GM12865 (cell line): ENCODE measurements around the gene FARP1.

Source experiments
- DNase-seq: peaks from one replicate; pipeline ENCODE4 v3.0.0; 2010; ENCODE audit warnings: low read depth
- H3K4me3 ChIP-seq: 2 replicates; pipeline ENCODE4 v1.5.1; 2011; ENCODE audit warnings: mild to moderate bottlenecking, low read depth, low read length, control low read depth
- TF ChIP-seq, protein P1 (sequence below): IDR thresholded peaks from 2 replicates; pipeline ENCODE4 v1.5.1; 2011; ENCODE audit warnings: low read length, control low read depth, low read depth, inconsistent platforms; ENCODE audit not compliant: insufficient read depth; ENCODE audit errors: missing control alignments

FARP1 gene

GRCh38 chr13:98462241-98462882, 319.5 kb downstream of the FARP1 start:
- no peak for DNase-seq
- TF ChIP-seq, protein P1, sequence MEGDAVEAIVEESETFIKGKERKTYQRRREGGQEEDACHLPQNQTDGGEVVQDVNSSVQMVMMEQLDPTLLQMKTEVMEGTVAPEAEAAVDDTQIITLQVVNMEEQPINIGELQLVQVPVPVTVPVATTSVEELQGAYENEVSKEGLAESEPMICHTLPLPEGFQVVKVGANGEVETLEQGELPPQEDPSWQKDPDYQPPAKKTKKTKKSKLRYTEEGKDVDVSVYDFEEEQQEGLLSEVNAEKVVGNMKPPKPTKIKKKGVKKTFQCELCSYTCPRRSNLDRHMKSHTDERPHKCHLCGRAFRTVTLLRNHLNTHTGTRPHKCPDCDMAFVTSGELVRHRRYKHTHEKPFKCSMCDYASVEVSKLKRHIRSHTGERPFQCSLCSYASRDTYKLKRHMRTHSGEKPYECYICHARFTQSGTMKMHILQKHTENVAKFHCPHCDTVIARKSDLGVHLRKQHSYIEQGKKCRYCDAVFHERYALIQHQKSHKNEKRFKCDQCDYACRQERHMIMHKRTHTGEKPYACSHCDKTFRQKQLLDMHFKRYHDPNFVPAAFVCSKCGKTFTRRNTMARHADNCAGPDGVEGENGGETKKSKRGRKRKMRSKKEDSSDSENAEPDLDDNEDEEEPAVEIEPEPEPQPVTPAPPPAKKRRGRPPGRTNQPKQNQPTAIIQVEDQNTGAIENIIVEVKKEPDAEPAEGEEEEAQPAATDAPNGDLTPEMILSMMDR: no peak
- no peak overlapping the region for H3K4me3 ChIP-seq

- DNase-seq: no peak
- TF ChIP-seq, protein P1: no peak
- no peak overlapping the region for H3K4me3 ChIP-seq
Observed at GRCh38 chr13:98462946-98463345, 320.1 kb downstream of the FARP1 start.

DNA sequence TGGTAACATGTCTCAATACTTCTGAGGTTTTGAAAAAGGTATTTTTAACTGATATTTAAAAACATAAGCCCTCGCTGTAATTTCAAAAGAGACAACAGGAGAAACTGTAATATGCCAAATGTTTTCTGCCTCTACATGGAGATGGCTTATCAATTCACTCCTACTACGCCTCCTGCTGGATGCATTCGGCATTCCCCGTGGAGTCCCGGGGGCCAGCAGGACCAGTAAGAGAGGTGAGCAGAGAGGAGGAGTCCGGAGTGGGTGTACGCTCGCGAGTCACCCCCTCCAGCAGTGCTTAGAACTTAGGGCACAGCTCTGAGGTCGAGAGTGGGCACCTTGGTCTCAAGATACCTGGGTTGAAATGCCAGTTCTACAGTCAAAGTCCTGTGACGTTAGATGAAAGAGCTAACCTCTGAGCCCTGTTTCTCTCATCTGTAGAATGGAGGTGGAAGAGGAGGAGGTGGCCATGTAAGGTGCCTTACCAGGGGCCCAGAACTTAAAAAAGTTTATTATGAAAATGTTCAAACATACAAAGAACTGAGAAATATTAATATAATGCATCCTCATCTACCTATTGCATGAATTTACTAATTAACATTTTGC, 323.8 kb downstream of the FARP1 start:
- peak; percentile 41 for DNase-seq

GRCh38 chr13:98467263-98467985, 324.5 kb downstream of the FARP1 start:
- no peak overlapping the region for H3K4me3 ChIP-seq

More for the DNA sequence above, 323.8 kb downstream of the FARP1 start:
- TF ChIP-seq, protein P1: peak; percentile 42
- H3K4me3 ChIP-seq: no peak overlapping the region

DNA sequence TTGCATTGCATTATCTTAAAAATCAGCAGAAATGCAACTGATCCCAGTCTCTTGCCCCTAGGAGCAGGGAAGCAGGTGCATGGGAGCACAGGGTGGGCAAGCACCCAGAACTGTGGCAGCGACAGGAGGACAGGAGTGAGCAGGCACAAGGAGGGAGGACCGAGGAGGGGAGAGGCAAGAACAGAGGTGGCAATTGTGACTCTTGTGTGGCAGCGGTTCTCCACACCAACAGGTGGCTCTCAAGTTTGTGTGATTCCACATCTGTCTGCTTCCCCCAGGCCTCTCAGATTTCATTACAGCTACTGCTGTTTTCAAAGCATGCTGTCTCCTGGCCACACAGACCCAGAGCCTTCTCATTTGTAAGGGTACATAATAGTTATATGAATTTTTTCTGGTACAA, 325.5 kb downstream of the FARP1 start:
- no peak overlapping the region for H3K4me3 ChIP-seq
- DNase-seq: no peak
- TF ChIP-seq, protein P1: no peak

More at GRCh38 chr13:98467263-98467985, 324.5 kb downstream of the FARP1 start:
- TF ChIP-seq, protein P1: no peak
- no peak for DNase-seq

DNA sequence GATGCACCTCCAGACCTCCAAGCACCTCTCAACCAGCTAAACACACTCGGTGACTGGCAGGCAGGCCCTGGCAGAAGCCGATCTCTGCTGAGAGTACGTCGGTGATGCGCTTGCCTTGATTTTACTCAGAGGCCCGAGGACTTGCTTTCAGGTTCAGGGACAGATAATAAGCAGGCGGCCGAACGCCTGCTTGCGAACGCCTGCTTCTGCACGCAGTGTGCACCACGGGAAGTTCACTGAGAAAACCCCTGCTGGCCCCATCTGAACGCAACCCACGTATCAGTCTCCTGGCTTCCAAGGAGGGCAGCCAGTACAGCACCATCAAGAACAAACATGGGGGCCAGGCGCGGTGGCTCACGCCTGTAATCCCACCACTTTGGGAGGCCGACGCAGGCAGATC, 326.0 kb downstream of the FARP1 start:
- DNase-seq: no peak
- TF ChIP-seq, protein P1: no peak
- H3K4me3 ChIP-seq: no peak overlapping the region
